ENCODE results near the gene PPL. TPM values are rescaled to one million over a fixed set of nuclear protein-coding genes. Genes with fewer than 3 reads are reported as not detected.

PPL gene
- total RNA-seq, 2 experiments from 2014 or later: not detected

DNA sequence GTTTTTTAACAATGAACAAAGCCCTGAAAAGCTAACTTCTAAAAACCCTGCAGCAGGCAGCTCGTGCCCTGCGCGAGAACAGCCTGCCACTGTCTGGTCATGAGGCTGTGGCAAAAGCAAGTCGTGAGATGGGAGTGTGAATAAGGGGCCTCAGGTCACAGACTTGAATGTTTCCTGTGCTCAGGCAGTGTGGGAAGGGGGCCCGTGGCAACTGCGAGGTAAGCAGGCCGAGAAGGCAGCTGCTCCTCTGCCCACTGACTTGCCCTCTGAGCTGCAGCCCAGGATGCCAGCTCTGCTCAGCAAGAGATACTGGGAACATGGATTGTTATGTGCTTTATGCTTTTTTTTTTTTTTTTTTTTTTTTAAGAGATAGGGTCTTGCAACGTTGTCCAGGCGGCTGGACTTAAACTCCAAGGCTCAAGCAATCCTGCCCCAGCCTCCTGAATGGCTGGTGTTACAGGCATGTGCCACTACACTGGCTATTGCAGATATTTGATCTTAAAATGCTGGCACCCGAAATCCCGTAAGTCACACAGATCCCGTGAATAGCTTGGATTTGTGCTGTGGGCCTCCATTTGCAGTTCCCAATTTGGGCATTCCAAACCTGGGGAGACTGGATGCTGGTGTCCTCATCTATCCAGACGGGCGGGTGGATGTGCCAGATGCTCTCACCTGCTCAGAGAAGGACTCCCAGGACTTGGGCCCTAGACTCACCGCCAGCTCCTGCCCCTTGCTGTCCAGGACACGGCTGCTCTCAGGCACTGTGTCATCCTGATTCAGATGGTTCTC, 45.7 kb downstream of the PPL start:
- Mint-ChIP-seq H3K9me3 (no peaks in the 10 kb centered on the region), H3K36me3 (no peaks in the 10 kb centered on the region), H3K27ac (no peak overlapping the region), H3K4me1 (no peaks in the 10 kb centered on the region), H3K4me3 (no peak overlapping the region), H3K27me3 (no peaks in the 10 kb centered on the region)
- DNase-seq (no peak), ATAC-seq (ENCODE audit: low read depth) (no peak)
- POLR2A ChIA-PET: interaction anchor here (0.9 kb wide), 1 partner anchor 41 kb away, joined by 6 read pairs; no protein-coding TSS in a partner anchor

DNA sequence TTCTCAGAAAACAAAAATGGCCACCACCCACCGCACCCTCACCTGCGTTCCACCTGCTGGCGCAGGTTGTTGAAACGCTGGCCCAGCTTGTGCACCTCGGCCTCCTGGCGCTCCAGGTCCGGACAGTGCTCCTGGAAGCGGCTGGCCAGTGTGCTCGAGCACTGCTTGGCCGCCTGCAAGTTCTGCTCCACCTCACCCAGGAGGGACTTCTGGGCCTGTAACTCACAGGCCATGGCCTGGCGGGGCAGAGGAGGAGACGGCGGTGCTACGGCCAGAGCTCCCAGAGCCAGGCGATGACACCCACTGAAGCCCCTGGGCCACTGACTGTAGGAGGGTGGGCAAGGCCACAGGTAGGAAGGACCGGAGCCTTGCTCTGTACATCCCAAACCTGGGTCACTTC, 46.3 kb downstream of the PPL start:
- no peak for ATAC-seq (ENCODE audit: low read depth)
- H3K27me3 Mint-ChIP-seq: no peaks in the 10 kb centered on the region
- DNase-seq: no peak
- no peak overlapping the region for H3K27ac Mint-ChIP-seq
- H3K9me3 Mint-ChIP-seq: no peaks in the 10 kb centered on the region
- H3K4me1 Mint-ChIP-seq: peaks cover 2% of the 10 kb centered on the region
- POLR2A ChIA-PET: interaction anchor here (0.9 kb wide), 1 partner anchor 41 kb away, joined by 6 read pairs; no protein-coding TSS in a partner anchor
- no peak overlapping the region for H3K4me3 Mint-ChIP-seq
- H3K36me3 Mint-ChIP-seq: peaks cover 2% of the 10 kb centered on the region

DNA sequence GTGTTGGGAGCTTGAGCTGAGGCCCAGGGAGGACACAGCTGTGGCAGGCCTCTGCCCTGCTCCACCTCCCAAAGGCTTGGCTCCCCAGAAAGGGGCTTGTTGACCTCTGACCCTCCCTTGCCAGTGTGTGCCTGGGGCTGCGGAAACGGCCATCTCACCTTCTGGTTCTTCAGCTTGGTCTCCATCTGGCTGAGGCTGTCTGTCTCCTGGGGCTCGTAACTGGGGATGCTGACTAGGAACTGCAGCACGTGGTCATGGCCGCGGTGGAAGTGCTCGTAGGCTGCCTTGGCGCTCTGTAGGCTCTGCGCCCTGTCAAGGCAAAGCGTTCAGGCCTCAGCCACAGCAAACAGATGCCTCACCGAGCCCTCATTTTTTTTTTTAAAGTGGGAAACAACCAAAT, 46.9 kb downstream of the PPL start:
- no peak for ATAC-seq (ENCODE audit: low read depth)
- H3K27ac Mint-ChIP-seq: no peak overlapping the region
- POLR2A ChIA-PET: no interaction called here
- H3K4me1 Mint-ChIP-seq: peaks cover 2% of the 10 kb centered on the region
- no peaks in the 10 kb centered on the region for H3K9me3 Mint-ChIP-seq
- no peaks in the 10 kb centered on the region for H3K27me3 Mint-ChIP-seq
- DNase-seq: no peak
- H3K4me3 Mint-ChIP-seq: no peak overlapping the region
- peaks cover 2% of the 10 kb centered on the region for H3K36me3 Mint-ChIP-seq

DNA sequence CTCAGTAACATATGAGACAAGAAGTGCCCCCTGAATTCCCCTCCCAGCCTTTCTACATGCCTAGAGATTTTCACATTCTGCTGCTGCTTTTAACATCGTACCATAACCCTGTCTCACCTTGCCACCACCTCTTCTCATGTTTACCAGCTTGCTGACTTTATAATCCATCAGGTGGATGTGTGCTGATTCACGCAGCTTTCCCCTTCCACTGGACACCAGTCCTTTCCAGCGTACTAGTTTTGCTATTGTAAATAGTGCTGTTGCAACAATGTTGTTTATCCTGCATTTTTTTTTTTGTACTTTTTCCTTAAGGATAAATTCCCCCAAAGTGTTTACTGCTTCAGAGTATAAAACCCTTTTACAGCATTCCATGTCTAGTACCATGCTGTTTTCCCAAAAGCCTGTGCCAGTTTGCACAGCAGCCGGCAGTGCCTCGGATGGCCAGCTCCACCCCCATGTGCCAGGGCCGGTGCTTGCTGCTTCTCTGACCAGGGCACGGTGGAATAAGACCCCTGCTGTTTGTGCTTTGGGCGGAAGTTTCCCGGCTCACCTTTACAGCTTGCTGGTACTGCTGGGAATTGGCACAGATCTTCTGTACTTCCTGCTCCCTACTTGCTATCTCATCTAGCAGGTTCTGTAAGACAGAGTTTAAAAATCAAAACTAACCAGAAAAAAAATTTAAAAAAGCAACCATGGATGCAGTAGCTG, 48.4 kb downstream of the PPL start:
- Mint-ChIP-seq H3K36me3 (peaks cover 9% of the 10 kb centered on the region), H3K27me3 (no peaks in the 10 kb centered on the region), H3K4me1 (peaks cover 2% of the 10 kb centered on the region), H3K27ac (no peak overlapping the region), H3K9me3 (no peaks in the 10 kb centered on the region), H3K4me3 (no peak overlapping the region)
- DNase-seq (no peak), ATAC-seq (ENCODE audit: low read depth) (no peak)
- POLR2A ChIA-PET: no interaction called here

DNA sequence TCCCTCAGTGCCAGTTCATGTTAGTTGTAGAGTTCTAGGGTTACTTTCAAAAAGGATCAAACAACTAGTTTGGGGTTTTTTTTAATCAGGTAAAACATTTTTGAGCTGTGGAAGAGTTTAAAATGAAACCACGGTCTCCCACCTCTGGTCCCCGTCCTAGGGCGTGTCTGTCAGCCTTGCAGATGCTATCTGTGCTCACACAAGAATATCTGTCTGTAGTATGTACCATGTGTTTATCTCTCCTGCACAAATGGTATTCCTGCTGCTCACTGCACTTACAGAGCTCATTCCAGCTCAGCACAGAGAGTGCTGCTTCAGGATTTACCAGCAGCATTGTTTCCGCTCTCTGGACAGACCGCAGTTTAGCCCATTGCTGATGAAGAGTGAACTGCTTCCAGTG, 50.8 kb downstream of the PPL start:
- H3K4me1 Mint-ChIP-seq: peaks cover 2% of the 10 kb centered on the region
- ATAC-seq (ENCODE audit: low read depth): no peak
- H3K9me3 Mint-ChIP-seq: no peaks in the 10 kb centered on the region
- H3K36me3 Mint-ChIP-seq: peaks cover 9% of the 10 kb centered on the region
- no peak overlapping the region for H3K27ac Mint-ChIP-seq
- no peak for DNase-seq
- H3K4me3 Mint-ChIP-seq: no peak overlapping the region
- POLR2A ChIA-PET: no interaction called here
- no peaks in the 10 kb centered on the region for H3K27me3 Mint-ChIP-seq

DNA sequence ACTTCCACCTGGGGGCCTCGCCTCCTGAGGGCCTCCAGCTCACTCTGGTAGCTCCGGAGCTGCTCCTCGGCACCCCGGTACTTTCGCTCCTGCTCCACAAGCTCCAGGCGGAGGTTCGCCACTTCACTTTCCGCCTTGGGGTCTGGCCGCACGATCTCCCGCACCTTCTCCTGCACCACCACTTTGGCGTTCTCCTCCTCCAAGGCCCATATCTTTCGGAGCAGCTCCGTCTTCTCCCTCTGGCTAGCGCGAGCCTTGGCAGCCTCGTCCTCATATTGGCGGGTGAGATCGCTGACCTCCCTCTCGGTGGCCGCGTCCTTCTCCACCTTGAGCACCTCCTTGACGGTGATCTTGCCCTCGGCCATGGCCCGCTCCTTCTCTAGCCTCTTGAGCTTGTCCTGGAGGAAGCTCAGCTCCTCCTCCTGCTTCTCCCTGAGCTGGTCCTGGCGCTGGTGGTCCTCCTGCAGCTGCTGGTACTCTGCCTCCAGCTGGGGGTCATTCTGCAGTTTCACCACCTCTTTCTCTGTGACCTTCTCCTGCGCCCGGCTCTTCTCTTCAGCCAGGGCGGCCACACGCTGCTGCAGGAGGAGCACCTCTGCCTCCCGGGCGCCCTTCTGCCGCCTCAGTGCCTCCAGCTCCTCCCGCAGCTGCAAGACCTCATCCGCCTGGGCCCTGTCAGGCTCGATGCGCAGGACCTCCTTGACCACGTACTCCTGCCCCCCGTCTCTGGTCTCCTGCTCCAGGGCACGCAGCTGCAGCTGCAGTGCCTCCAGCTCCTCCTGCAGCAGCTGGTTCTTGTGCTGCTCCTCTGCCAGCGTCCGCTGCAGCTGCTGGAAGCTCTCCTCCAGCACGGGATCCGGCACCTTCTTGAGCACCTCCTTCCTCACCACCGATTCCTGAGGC, 51.7 kb downstream of the PPL start:
- DNase-seq (no peak), ATAC-seq (ENCODE audit: low read depth) (no peak)
- Mint-ChIP-seq H3K27me3 (no peaks in the 10 kb centered on the region), H3K4me3 (no peak overlapping the region), H3K36me3 (peaks cover 9% of the 10 kb centered on the region), H3K9me3 (no peaks in the 10 kb centered on the region), H3K27ac (no peak overlapping the region), H3K4me1 (peaks cover 2% of the 10 kb centered on the region)
- POLR2A ChIA-PET: no interaction called here

DNA sequence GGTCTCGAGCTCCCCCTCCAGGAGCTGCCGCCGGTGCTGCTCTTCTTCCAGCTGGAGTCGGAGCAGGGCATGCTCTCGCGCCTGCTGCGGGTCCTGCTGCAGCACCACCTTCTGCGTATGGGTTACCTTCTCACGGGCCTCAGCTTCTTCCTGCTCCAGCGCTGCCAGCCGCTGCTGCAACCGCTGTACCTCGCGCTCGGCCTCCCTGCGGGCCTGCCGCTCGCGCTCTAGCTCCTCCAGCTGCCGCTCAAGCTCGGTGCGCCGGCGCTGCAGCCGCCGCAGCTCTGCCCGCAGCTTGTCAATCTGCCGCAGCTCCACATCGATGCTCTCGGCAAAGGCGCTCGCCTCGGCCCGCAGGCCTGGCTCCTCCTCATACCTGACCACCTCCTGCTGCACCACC, 52.7 kb downstream of the PPL start:
- Mint-ChIP-seq H3K9me3 (no peaks in the 10 kb centered on the region), H3K4me3 (no peak overlapping the region), H3K27ac (no peak overlapping the region), H3K27me3 (no peaks in the 10 kb centered on the region), H3K36me3 (peaks cover 9% of the 10 kb centered on the region), H3K4me1 (peaks cover 2% of the 10 kb centered on the region)
- ATAC-seq (ENCODE audit: low read depth) (no peak), DNase-seq (no peak)
- POLR2A ChIA-PET: no interaction called here

DNA sequence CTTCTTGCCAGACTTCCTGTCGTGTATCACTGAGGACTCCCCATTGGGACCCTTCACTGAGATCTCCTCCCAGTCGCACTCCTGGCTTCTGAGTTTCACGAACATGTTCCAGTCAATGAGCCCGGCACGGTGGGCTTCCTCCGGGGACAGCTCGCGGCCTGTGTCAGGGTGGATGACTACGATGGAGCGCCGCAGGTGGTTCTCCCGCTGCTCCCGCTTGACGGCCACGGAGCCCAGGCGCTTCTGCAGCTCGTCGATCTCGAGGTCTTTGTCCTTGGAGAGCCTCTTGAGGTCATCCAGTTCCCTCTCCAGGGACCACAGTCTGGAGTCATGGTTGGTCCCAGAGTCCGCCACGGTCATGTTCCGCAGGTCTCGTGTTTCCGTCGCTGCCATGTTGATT, 53.4 kb downstream of the PPL start:
- H3K4me1 Mint-ChIP-seq: peaks cover 2% of the 10 kb centered on the region
- DNase-seq (no peak), ATAC-seq (ENCODE audit: low read depth) (no peak)
- POLR2A ChIA-PET: no interaction called here
- peaks cover 9% of the 10 kb centered on the region for H3K36me3 Mint-ChIP-seq
- H3K27ac Mint-ChIP-seq: no peak overlapping the region
- no peaks in the 10 kb centered on the region for H3K9me3 Mint-ChIP-seq
- no peaks in the 10 kb centered on the region for H3K27me3 Mint-ChIP-seq
- H3K4me3 Mint-ChIP-seq: no peak overlapping the region

DNA sequence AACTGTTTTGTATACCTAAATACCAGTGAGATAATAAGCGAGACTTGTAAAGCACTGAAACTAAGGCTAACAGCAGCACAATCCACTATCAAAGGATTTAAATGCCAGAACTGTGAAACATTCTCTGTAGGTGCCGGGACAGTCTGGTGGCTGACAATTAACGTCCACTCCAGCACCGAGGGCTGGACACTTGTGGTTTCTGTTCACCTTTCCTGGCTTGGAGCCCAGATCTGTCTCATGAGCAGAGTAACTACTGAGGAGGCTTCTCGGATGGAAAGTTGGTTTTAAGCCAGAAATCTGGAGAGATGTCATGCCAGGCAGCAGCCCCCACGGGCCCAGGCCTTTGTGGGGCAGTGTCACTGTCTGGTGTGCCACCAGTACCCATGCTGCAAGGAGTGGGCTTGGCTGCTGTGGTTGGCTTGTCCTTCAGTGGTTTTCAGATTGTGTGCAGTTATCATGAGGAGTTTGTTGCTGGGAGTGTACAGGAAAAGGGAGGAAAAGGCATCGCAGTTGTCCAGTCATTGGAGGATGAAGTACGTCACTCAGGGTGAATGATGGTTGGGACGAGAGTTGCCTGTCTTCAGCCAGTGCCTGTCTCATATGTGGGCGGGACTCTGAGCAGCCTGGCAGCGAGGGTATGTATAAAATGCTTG, 54.2 kb downstream of the PPL start:
- Mint-ChIP-seq H3K9me3 (no peaks in the 10 kb centered on the region), H3K4me3 (no peak overlapping the region), H3K27ac (no peak overlapping the region), H3K4me1 (peaks cover 2% of the 10 kb centered on the region), H3K27me3 (no peaks in the 10 kb centered on the region), H3K36me3 (peaks cover 9% of the 10 kb centered on the region)
- POLR2A ChIA-PET: no interaction called here
- no peak for ATAC-seq (ENCODE audit: low read depth)
- no peak for DNase-seq

DNA sequence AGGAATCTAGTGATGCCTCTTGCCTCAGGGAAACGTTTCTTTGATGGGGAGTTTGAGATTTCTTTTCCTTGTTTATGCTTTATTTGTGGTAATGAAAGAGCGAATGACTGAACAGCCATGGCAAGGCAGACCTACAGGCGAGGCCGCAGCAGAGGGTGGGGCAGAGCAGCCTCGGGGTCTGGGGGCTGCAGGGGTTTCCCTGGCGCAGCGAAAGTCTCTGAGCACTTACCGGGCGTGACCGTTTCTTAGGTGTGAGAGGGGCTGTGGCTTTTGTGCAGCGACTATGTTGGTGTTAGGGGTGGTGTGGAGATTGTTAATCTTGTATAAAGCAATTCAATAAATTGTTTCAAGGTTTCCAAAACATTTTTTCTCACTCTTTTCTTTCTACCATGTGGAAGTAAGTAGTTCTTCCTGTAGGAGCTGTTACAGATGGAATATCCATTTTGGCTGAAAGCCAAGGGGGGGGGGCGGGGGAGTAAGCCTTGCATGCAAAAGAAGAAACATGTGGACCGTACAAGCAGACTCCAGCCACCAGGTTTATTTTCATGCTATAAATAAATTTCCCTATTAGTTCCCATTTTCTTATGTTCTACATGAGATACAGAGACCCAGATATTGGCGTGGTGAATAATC, 54.8 kb downstream of the PPL start:
- H3K27me3 Mint-ChIP-seq: no peaks in the 10 kb centered on the region
- ATAC-seq (ENCODE audit: low read depth) (no peak), DNase-seq (no peak)
- H3K4me3 Mint-ChIP-seq: no peak overlapping the region
- POLR2A ChIA-PET: no interaction called here
- no peak overlapping the region for H3K27ac Mint-ChIP-seq
- H3K36me3 Mint-ChIP-seq: peaks cover 12% of the 10 kb centered on the region
- peaks cover 2% of the 10 kb centered on the region for H3K4me1 Mint-ChIP-seq
- no peaks in the 10 kb centered on the region for H3K9me3 Mint-ChIP-seq

DNA sequence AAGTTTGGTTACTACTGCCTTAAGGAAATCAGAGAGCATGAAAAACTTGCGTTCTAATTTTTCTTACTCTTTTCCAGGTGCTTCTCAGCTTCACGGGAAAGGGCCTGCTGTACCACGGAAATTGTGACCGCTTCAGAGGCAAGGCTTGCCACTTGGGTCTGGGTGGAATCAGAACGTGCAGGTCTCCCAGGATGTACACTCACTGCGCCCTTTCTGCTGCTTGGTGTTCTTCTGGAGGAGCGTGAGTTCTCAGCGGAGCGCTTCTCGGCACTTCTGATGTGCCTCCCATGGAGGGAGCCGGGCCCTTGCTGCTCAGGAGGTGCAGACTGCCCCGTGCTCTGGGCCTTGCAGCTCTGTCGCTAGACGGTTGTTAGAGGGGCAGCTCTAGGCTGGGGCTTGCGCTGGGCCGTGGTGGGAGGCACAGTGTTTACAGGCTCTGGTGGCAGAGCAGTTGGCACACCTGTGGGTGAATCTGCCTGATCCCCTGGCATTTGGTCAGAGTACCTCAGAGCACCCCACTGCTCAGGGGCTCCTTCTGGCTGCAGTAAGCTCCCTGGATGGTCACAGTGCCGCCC, 56.9 kb downstream of the PPL start:
- no peak for ATAC-seq (ENCODE audit: low read depth)
- H3K4me1 Mint-ChIP-seq: no peaks in the 10 kb centered on the region
- peaks cover 11% of the 10 kb centered on the region for H3K36me3 Mint-ChIP-seq
- H3K4me3 Mint-ChIP-seq: no peak overlapping the region
- POLR2A ChIA-PET: no interaction called here
- H3K27me3 Mint-ChIP-seq: no peaks in the 10 kb centered on the region
- DNase-seq: no peak
- no peak overlapping the region for H3K27ac Mint-ChIP-seq
- no peaks in the 10 kb centered on the region for H3K9me3 Mint-ChIP-seq

DNA sequence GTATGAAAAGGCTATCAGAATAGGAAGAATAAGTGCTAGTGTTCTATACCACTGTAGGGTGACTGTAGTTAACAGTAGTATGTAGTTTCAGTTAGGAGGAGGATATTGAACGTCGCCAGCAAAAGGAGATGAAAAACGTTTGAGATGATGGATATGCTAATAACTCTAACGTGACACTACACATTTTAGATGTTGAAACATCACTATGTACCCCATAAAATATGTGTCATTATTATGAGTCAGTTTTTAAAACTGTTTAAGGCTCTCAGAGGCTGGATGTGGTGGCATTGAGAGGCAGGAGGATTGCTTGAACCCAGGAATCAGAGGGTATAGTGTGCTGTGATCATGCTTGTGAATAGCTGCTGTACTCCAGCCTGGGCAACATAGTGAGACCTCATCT, 57.9 kb downstream of the PPL start:
- no peak overlapping the region for H3K4me3 Mint-ChIP-seq
- H3K27me3 Mint-ChIP-seq: no peaks in the 10 kb centered on the region
- POLR2A ChIA-PET: no interaction called here
- no peak for DNase-seq
- H3K9me3 Mint-ChIP-seq: no peaks in the 10 kb centered on the region
- no peak for ATAC-seq (ENCODE audit: low read depth)
- peaks cover 11% of the 10 kb centered on the region for H3K36me3 Mint-ChIP-seq
- no peaks in the 10 kb centered on the region for H3K4me1 Mint-ChIP-seq
- H3K27ac Mint-ChIP-seq: no peak overlapping the region

DNA sequence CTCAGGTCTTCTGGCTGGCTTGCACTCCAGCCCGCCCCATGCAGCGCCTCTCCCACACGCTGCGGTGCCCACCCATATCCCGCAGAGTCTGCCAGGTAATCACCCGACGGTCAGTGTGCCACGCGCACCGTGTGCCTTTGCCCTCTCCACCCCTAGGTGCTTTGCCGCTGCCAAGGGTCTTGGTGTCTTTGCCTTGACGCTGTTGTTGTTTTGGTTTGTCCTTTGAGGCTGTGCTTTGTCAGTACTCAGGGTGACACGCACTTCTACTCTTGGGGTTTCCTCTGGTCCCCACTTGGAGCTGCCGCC, 59.6 kb downstream of the PPL start:
- ATAC-seq (ENCODE audit: low read depth) (no peak), DNase-seq (no peak)
- Mint-ChIP-seq H3K36me3 (peaks cover 16% of the 10 kb centered on the region), H3K4me3 (no peak overlapping the region), H3K9me3 (no peaks in the 10 kb centered on the region), H3K27ac (no peak overlapping the region), H3K27me3 (no peaks in the 10 kb centered on the region), H3K4me1 (no peaks in the 10 kb centered on the region)
- POLR2A ChIA-PET: no interaction called here

Measured in activated naive CD8-positive, alpha-beta T cell treated with anti-CD3 and anti-CD28 coated beads, Interleukin-2, amount 10 ng/mL, durations not matched to agents 7 days and 5 days (primary cell).